GM23338 (cell line): Measurements from ENCODE around the gene NIT1. TPM values are rescaled to one million over a fixed set of nuclear protein-coding genes. Genes with fewer than 3 reads are reported as not detected.

ENCODE experiments used
- ATAC-seq: fragments of 200-7000 bp; cut with Tn5 transposase; 3 replicates; pipeline ENCODE4 v1.9.1; 2020
- DNase-seq: peaks from one replicate; pipeline ENCODE4 v3.0.0-alpha.2; 2015; ENCODE audit warnings: low spot score
- H2AFZ ChIP-seq: fragments of 200-600 bp; sonication (generic); 2 replicates; pipeline ENCODE4 v1.8.0; 2016; ENCODE audit warnings: antibody characterized with exemption, mild to moderate bottlenecking, moderate library complexity
- H3F3A ChIP-seq: fragments of 200-600 bp; sonication (generic); replicated peaks from 2 replicates; pipeline ENCODE4 v1.8.0; 2017; ENCODE audit warnings: antibody characterized with exemption, mixed run types, low read depth
- H3K27ac ChIP-seq: fragments of 200-600 bp; sonication (generic); 2 replicates; pipeline ENCODE4 v1.6.1; 2016; ENCODE audit warnings: low read depth
- H3K27me3 ChIP-seq: fragments of 200-600 bp; sonication (generic); 2 replicates; pipeline ENCODE4 v1.8.0; 2016; ENCODE audit warnings: mild to moderate bottlenecking, mixed run types, moderate library complexity; ENCODE audit not compliant: insufficient read depth
- H3K36me3 ChIP-seq: fragments of 200-600 bp; sonication (generic); 2 replicates; pipeline ENCODE4 v1.8.0; 2016; ENCODE audit warnings: mild to moderate bottlenecking; ENCODE audit not compliant: insufficient read depth
- H3K4me1 ChIP-seq: fragments of 200-600 bp; sonication (generic); 2 replicates; pipeline ENCODE4 v1.8.0; 2016; ENCODE audit warnings: mild to moderate bottlenecking, moderate library complexity; ENCODE audit not compliant: insufficient read depth
- H3K4me2 ChIP-seq: fragments of 200-600 bp; sonication (generic); 2 replicates; pipeline ENCODE4 v1.7.1; 2017; ENCODE audit warnings: mixed run types
- H3K4me3 ChIP-seq: fragments of 200-600 bp; sonication (generic); 2 replicates; pipeline ENCODE4 v1.6.1; 2016; ENCODE audit warnings: mixed run types
- H3K79me2 ChIP-seq: fragments of 200-600 bp; sonication (generic); replicated peaks from 2 replicates; pipeline ENCODE4 v1.8.0; 2017; ENCODE audit warnings: mild to moderate bottlenecking; ENCODE audit not compliant: insufficient read depth
- H3K9me2 ChIP-seq: fragments of 200-600 bp; sonication (generic); 2 replicates; pipeline ENCODE4 v1.8.0; 2017; ENCODE audit not compliant: insufficient read depth
- H4K20me1 ChIP-seq: fragments of 200-600 bp; sonication (generic); replicated peaks from 2 replicates; pipeline ENCODE4 v1.8.0; 2017; ENCODE audit warnings: mild to moderate bottlenecking; ENCODE audit not compliant: insufficient read depth
- H3K27ac Mint-ChIP-seq: 2 replicates; pipeline ENCODE4 v1.8.0; 2020; ENCODE audit warnings: inconsistent platforms, mild to moderate bottlenecking, moderate library complexity, mixed read lengths
- H3K27me3 Mint-ChIP-seq: 3 replicates; pipeline ENCODE4 v1.8.0; 2022; ENCODE audit warnings: low read depth, mild to moderate bottlenecking, moderate library complexity, mixed read lengths, inconsistent platforms; ENCODE audit not compliant: insufficient read depth, poor library complexity
- H3K36me3 Mint-ChIP-seq: 3 replicates; pipeline ENCODE4 v1.8.0; 2021; ENCODE audit warnings: low read depth, mild to moderate bottlenecking, inconsistent platforms, moderate library complexity, mixed read lengths
- H3K4me1 Mint-ChIP-seq: 3 replicates; pipeline ENCODE4 v1.8.0; 2020; ENCODE audit warnings: mild to moderate bottlenecking, inconsistent platforms, mixed read lengths
- H3K4me3 Mint-ChIP-seq: 3 replicates; pipeline ENCODE4 v1.8.0; 2021; ENCODE audit warnings: moderate library complexity, mild to moderate bottlenecking, inconsistent platforms, mixed read lengths
- H3K9me3 Mint-ChIP-seq: 3 replicates; pipeline ENCODE4 v1.8.0; 2020; ENCODE audit warnings: moderate library complexity, mild to moderate bottlenecking, inconsistent platforms, mixed read lengths
- CREB1 ChIP-seq: fragments of 250-450 bp; sonication (Bioruptor Pico); IDR thresholded peaks from 2 replicates; pipeline ENCODE4 v1.5.0; 2020; ENCODE audit warnings: low read depth, mild to moderate bottlenecking, moderate library complexity
- EZH2 ChIP-seq: fragments of 200-600 bp; sonication (generic); IDR thresholded peaks from one replicate; pipeline ENCODE4 v1.8.0; 2017; ENCODE audit warnings: antibody characterized with exemption, mild to moderate bottlenecking, low read depth; ENCODE audit not compliant: unreplicated experiment
- EZH2phosphoT487 ChIP-seq: fragments of 200-600 bp; sonication (generic); IDR thresholded peaks from one replicate; pipeline ENCODE4 v1.8.1; 2018; ENCODE audit warnings: antibody characterized with exemption; ENCODE audit not compliant: unreplicated experiment
- JUNB ChIP-seq: IDR thresholded peaks from one replicate; pipeline ENCODE4 v1.6.1; 2016; ENCODE audit warnings: antibody characterized with exemption; ENCODE audit not compliant: unreplicated experiment
- POLR2AphosphoS5 ChIP-seq: IDR thresholded peaks from 2 replicates; pipeline ENCODE4 v1.6.1; 2016; ENCODE audit warnings: antibody characterized with exemption, low read depth
- ZNF331 ChIP-seq: fragments of 250-450 bp; sonication (Bioruptor Pico); IDR thresholded peaks from 2 replicates; pipeline ENCODE4 v1.5.0; 2020; ENCODE audit warnings: low read depth, mild to moderate bottlenecking, moderate library complexity
- polyA plus RNA-seq: library from polyadenylated mRNA; unstranded; fragments of >200 nt; fragmentation: Nextera tagmentation; extraction: Ambion mirVana; gene quantifications from 2 replicates; pipeline ENCODE4 v1.2.1, GENCODE V29; 2016
- total RNA-seq: library from RNA; depleted of rRNA; stranded (reverse); fragments of >200 nt; shearing (Covaris generic); gene quantifications from 2 replicates; pipeline ENCODE4 v1.2.3, GENCODE V29; 2014
- TF ChIP-seq, protein P1 (sequence below), 2 experiments: fragments of 200-600 bp in 1 of 2; sonication (generic) in 1 of 2; conservative IDR thresholded peaks; 2 replicates each; pipeline versions ENCODE4 v1.5.1 to v1.6.1; 2016 to 2017; ENCODE audit warnings: antibody characterized with exemption in 2 of 2, low read depth in 2 of 2, mild to moderate bottlenecking in 2 of 2, moderate library complexity in 1 of 2
- TF ChIP-seq, protein P2 (sequence below): fragments of 250-450 bp; sonication (Bioruptor Pico); IDR thresholded peaks from 2 replicates; pipeline ENCODE4 v1.5.0; 2020; ENCODE audit warnings: mild to moderate bottlenecking, moderate library complexity

The NIT1 gene
- total and polyA plus RNA-seq, 2 experiments from 2014 or later: 35.9 to 43.0 TPM

DNA sequence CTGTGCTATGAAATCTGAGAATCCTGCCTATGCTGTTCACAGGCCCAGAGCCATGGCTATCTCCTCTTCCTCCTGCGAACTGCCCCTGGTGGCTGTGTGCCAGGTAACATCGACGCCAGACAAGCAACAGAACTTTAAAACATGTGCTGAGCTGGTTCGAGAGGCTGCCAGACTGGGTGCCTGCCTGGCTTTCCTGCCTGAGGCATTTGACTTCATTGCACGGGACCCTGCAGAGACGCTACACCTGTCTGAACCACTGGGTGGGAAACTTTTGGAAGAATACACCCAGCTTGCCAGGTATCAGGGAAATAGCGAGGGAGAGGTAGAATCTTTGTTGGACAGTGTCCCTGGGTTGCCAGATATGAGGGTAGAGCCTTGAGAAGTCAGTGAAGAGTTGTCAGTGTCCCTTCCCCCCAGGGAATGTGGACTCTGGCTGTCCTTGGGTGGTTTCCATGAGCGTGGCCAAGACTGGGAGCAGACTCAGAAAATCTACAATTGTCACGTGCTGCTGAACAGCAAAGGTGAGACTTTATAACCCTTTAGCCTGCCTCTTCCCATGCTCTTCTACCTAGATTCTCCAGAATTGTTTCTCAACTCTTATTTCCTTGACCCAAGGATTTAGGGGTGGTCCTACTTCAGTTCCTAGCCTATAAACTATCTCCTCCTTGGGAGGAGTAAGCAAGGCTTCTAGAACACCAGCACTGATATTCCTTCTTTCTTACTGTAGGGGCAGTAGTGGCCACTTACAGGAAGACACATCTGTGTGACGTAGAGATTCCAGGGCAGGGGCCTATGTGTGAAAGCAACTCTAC, 1.4 kb downstream of the NIT1 start:
- no peaks in the 10 kb centered on the region for H3K27me3 ChIP-seq
- H2AFZ ChIP-seq: no peak overlapping the region
- no peak; the same call in 1 of the 2 replicates for TF ChIP-seq POLR2AphosphoS5
- peak; percentile 76 for TF ChIP-seq CREB1 (CRISPR knock-in tag)
- TF ChIP-seq, protein P1, sequence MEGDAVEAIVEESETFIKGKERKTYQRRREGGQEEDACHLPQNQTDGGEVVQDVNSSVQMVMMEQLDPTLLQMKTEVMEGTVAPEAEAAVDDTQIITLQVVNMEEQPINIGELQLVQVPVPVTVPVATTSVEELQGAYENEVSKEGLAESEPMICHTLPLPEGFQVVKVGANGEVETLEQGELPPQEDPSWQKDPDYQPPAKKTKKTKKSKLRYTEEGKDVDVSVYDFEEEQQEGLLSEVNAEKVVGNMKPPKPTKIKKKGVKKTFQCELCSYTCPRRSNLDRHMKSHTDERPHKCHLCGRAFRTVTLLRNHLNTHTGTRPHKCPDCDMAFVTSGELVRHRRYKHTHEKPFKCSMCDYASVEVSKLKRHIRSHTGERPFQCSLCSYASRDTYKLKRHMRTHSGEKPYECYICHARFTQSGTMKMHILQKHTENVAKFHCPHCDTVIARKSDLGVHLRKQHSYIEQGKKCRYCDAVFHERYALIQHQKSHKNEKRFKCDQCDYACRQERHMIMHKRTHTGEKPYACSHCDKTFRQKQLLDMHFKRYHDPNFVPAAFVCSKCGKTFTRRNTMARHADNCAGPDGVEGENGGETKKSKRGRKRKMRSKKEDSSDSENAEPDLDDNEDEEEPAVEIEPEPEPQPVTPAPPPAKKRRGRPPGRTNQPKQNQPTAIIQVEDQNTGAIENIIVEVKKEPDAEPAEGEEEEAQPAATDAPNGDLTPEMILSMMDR (conservative IDR thresholded peaks at IDR 0.05; ENCODE audit: low read depth in 2 of 2): peak; percentile 44 to 45; a peak in 3 of 4 replicates
- DNase-seq (peak; percentile 90), ATAC-seq (peak; percentile 63)
- H3K4me2 ChIP-seq: peak overlapping the region; percentile 88
- H3K9me3 Mint-ChIP-seq: no peaks in the 10 kb centered on the region
- H3F3A ChIP-seq: peaks cover 41% of the 10 kb centered on the region
- peak overlapping the region; percentile 98 for H3K4me3 ChIP-seq
- H3K27ac Mint-ChIP-seq: peak overlapping the region; percentile 96; the same call in 1 of the 2 replicates
- peak overlapping the region; percentile 98; the same call in 1 of the 2 replicates for H3K27ac ChIP-seq
- peak overlapping the region; percentile 96 for H3K4me3 Mint-ChIP-seq
- peaks cover 21% of the 10 kb centered on the region for H3K4me1 ChIP-seq
- H3K36me3 ChIP-seq: peaks cover 30% of the 10 kb centered on the region
- H3K9me2 ChIP-seq: no peaks in the 10 kb centered on the region
- peaks cover 33% of the 10 kb centered on the region for H4K20me1 ChIP-seq
- H3K27me3 Mint-ChIP-seq: peaks cover 25% of the 10 kb centered on the region
- H3K79me2 ChIP-seq: peaks cover 39% of the 10 kb centered on the region
- peaks cover 22% of the 10 kb centered on the region for H3K4me1 Mint-ChIP-seq
- peaks cover 50% of the 10 kb centered on the region for H3K36me3 Mint-ChIP-seq

DNA sequence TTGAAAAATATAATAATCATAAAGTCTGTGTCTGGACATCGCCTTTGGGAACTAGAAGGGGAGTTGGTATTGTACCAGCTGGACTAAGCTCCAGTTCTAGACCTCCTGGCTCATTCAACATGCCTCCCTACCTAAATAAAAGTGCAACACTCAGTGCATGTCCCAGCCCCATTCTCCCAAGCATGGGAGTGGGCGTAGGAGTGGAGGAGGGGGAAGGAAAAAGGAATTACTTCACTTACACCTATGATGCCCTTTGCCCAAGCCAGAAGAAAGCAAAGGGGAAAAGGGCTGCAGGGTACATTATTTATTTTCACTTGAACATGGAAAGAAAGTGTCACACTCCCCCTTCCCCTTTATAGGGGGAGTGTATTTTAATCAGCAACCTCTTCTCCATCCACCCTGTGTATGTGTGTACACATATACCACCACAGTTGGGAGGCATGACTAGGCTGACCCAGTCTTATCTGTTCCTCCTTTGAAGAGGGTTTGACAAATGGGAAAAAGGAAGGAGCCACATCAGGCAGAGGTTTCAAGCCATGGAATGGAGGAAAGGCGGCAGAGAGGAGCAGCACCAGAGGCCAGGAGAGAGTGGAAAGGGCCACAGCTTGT, 3.2 kb downstream of the NIT1 start:
- Histone ChIP-seq H3K4me2 (no peak overlapping the region), H2AFZ (no peak overlapping the region), H3K4me1 (peaks cover 20% of the 10 kb centered on the region), H4K20me1 (peaks cover 16% of the 10 kb centered on the region), H3K79me2 (peaks cover 30% of the 10 kb centered on the region), H3K4me3 (no peak overlapping the region), H3K9me2 (no peaks in the 10 kb centered on the region), H3K27me3 (no peaks in the 10 kb centered on the region), H3K27ac (peak overlapping the region; percentile 45; the same call in 1 of the 2 replicates), H3F3A (peaks cover 41% of the 10 kb centered on the region), H3K36me3 (peaks cover 30% of the 10 kb centered on the region)
- DNase-seq: no peak
- Mint-ChIP-seq H3K27ac (no peak overlapping the region), H3K9me3 (no peaks in the 10 kb centered on the region), H3K36me3 (peaks cover 63% of the 10 kb centered on the region), H3K4me1 (peaks cover 22% of the 10 kb centered on the region), H3K27me3 (peaks cover 25% of the 10 kb centered on the region), H3K4me3 (no peak overlapping the region)
- no peak for ATAC-seq
- TF ChIP-seq, protein P2, sequence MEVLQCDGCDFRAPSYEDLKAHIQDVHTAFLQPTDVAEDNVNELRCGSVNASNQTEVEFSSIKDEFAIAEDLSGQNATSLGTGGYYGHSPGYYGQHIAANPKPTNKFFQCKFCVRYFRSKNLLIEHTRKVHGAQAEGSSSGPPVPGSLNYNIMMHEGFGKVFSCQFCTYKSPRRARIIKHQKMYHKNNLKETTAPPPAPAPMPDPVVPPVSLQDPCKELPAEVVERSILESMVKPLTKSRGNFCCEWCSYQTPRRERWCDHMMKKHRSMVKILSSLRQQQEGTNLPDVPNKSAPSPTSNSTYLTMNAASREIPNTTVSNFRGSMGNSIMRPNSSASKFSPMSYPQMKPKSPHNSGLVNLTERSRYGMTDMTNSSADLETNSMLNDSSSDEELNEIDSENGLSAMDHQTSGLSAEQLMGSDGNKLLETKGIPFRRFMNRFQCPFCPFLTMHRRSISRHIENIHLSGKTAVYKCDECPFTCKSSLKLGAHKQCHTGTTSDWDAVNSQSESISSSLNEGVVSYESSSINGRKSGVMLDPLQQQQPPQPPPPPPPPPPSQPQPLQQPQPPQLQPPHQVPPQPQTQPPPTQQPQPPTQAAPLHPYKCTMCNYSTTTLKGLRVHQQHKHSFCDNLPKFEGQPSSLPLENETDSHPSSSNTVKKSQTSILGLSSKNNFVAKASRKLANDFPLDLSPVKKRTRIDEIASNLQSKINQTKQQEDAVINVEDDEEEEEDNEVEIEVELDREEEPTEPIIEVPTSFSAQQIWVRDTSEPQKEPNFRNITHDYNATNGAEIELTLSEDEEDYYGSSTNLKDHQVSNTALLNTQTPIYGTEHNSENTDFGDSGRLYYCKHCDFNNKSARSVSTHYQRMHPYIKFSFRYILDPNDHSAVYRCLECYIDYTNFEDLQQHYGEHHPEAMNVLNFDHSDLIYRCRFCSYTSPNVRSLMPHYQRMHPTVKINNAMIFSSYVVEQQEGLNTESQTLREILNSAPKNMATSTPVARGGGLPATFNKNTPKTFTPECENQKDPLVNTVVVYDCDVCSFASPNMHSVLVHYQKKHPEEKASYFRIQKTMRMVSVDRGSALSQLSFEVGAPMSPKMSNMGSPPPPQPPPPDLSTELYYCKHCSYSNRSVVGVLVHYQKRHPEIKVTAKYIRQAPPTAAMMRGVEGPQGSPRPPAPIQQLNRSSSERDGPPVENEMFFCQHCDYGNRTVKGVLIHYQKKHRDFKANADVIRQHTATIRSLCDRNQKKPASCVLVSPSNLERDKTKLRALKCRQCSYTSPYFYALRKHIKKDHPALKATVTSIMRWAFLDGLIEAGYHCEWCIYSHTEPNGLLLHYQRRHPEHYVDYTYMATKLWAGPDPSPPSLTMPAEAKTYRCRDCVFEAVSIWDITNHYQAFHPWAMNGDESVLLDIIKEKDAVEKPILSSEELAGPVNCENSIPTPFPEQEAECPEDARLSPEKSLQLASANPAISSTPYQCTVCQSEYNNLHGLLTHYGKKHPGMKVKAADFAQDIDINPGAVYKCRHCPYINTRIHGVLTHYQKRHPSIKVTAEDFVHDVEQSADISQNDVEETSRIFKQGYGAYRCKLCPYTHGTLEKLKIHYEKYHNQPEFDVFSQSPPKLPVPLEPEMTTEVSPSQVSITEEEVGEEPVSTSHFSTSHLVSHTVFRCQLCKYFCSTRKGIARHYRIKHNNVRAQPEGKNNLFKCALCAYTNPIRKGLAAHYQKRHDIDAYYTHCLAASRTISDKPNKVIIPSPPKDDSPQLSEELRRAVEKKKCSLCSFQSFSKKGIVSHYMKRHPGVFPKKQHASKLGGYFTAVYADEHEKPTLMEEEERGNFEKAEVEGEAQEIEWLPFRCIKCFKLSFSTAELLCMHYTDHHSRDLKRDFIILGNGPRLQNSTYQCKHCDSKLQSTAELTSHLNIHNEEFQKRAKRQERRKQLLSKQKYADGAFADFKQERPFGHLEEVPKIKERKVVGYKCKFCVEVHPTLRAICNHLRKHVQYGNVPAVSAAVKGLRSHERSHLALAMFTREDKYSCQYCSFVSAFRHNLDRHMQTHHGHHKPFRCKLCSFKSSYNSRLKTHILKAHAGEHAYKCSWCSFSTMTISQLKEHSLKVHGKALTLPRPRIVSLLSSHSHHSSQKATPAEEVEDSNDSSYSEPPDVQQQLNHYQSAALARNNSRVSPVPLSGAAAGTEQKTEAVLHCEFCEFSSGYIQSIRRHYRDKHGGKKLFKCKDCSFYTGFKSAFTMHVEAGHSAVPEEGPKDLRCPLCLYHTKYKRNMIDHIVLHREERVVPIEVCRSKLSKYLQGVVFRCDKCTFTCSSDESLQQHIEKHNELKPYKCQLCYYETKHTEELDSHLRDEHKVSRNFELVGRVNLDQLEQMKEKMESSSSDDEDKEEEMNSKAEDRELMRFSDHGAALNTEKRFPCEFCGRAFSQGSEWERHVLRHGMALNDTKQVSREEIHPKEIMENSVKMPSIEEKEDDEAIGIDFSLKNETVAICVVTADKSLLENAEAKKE (CRISPR knock-in tag): no peak
- TF ChIP-seq JUNB (no peak), ZNF331 (no peak), EZH2phosphoT487 (no peak), EZH2 (no peak), CREB1 (CRISPR knock-in tag) (no peak)
